Stimulated activated CD4-positive, alpha-beta T cell treated with anti-CD3 and anti-CD28 coated beads, Interleukin-4, amount 100 ng/mL, for 48 hours (primary cell): ENCODE measurements around the gene CRELD1.
A peak's percentile ranks its signal among the peaks of the same experiment; 100 is the strongest.
"Not testable (repeated sequence)": the region's sequence is repeated elsewhere in the genome, so short reads cannot be mapped to it uniquely, and the experiment has no call there.

Source experiments
- DNase-seq, 2 donors: peaks; one replicate each; pipeline ENCODE4 v3.0.0-alpha.2; 2020; ENCODE audit warnings: low read depth in 2 of 2

Gene CRELD1

DNA sequence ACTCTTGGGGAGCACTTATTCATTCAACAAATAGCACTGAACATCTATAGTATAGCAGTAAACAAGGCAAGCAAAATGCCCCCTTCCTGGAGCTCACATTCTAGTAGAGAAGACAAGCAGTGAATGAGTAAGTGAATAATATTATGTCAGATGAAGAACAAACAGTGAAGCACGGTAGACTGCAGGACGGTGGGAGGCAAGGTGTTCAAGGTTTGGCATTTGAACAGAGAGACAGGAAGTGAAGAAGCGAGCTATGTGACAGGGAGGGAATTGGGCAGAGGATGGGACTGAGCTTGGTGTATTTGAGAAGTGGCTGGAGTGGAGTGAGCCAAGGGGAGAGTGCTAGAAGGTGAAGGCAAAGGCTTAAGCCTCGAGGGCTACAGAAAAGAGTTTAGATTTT lies 1.4 kb downstream of the CRELD1 start:
- DNase-seq: no peak

DNA sequence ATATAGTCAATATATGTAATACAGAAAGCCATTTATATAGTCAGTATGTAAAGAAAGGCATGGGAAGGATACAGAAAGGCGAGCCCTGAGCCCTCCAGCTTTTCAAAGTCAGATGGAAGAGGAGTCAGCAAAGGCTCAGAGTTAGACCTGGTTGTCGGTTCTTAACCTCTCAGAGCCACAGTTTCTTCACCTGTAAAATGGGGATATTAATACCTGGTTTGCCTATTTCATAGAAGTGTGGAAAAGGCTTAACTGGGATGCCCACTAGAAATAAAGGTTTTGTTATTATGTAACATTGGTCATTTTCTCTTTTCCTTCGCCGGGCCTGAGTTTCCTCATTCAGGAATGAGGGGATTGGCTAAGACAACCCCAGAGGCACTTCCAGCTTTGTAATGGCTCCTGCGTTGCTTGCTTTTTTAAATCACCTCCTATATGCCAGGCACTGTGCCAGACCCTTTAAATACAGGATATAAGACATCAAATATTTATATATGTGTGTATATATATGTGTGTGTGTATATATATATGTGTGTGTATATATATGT lies 2.4 kb downstream of the CRELD1 start:
- DNase-seq: no peak

DNA sequence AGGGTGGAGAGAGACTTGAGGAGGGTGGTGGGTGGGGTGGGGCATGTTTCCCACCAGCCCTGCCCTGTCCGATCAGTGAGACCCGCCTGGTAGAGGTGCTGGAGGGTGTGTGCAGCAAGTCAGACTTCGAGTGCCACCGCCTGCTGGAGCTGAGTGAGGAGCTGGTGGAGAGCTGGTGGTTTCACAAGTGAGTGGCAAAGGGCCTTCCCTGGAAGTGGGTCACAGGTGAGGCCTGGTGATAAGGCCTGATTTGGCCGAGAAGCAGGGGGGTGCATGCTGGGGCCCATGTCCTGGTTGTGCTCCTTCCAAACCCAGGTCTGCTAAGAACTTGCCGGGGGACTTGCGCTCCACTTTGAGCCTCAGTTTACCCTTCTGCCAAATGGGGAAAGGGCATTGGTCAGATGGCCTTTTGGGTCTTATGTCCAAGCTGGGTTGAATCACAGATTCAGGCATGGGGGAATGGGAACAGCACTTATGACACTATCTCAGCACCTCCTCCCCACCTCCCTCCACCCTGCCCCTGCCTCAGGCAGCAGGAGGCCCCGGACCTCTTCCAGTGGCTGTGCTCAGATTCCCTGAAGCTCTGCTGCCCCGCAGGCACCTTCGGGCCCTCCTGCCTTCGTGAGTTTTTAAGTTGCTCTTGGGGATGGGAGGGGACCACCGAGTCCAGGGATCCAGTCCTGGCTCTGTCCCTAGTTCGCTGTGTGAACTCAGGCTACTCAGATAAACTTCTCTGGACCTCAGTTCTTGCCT lies 4.0 kb downstream of the CRELD1 start:
- DNase-seq: no peak

DNA sequence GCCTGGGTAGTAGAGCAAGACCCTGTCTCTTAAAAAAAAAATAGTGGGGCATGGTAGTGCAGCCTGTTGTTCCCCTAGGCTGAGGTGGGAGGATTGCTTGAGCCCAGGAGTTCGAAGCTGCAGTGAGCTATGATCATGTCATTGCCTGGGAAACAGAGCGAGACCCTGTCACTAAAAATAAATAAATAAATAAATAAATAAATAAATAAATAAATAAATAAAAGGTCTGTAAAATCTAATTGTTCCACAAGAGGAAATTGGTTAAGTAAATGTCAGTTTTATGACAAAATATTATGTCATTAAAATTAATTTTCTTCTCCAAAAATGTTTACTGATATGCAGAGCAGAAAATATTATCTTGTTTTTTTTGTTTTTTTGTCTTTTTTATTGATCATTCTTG lies 5.3 kb downstream of the CRELD1 start:
- no peak for DNase-seq

DNA sequence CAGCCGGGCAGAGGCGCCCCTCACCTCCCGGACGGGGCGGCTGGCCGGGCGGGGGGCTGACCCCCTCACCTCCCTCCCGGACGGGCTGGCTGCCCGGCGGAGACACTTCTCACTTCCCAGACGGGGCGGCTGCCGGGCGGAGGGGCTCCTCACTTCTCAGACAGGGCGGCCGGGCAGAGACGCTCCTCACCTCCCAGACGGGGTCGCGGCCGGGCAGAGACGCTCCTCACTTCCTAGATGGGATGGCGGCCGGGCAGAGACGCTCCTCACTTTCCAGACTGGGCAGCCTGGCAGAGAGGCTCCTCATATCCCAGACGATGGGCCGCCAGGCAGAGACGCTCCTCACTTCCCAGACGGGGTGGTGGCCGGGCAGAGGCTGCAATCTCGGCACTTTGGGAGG lies 6.3 kb downstream of the CRELD1 start:
- DNase-seq: not testable (repeated sequence)

DNA sequence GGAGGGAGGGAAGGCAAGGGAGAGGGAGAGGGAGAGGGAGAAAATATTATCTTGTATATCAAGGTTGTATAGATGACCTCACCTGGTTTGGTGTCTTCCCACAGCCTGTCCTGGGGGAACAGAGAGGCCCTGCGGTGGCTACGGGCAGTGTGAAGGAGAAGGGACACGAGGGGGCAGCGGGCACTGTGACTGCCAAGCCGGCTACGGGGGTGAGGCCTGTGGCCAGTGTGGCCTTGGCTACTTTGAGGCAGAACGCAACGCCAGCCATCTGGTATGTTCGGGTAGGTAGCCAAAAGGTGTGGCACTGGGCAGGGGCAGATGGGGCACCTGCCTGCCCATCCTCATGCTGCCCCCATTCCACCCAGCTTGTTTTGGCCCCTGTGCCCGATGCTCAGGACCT lies 7.1 kb downstream of the CRELD1 start:
- DNase-seq: no peak

DNA sequence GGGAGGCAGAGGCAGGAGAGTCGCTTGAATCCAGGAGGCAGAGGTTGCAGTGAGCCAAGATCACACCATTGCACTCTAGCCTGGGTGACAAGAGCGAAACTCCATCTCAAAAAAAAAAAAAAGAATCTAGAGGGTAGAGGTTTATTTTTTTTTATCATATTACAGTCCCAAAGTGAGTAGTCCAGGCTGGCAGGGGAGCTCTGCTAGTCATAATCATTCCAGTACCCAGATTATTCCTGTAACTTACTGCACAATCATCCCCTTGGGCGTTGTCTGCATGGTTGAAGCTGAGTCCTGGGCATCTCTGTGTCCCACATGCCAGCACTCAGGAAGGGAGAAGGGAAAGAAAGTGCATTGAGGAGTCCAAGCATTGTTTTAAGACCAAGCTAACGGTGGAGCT lies 8.5 kb downstream of the CRELD1 start:
- DNase-seq: no peak

DNA sequence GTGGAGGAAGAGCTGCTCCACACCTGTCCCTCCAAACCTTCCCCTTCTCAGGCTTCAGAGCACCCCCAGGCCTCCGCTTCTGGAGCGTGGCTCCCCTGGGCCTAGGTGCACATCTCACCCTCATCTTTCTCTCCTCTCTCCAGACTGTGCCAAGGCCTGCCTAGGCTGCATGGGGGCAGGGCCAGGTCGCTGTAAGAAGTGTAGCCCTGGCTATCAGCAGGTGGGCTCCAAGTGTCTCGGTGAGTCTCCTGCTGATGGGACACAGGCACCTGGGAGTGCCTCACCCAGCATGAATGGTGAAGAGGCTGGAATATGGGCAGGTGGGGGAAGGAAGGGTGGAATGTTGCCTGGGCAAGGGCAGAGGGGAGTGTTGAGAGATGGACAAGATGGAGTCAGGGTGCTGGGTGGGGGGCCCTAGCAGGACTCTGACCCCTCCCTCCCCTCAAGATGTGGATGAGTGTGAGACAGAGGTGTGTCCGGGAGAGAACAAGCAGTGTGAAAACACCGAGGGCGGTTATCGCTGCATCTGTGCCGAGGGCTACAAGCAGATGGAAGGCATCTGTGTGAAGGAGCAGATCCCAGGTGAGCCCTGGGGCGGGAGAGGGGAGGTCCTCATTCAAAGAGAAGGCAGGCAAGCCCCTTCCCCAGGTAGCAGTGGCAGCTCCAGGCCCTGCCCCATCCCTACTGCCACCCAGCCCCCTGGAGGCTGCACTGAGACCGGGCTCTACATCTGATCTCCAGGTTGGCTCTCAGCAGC lies 9.5 kb downstream of the CRELD1 start:
- no peak for DNase-seq

DNA sequence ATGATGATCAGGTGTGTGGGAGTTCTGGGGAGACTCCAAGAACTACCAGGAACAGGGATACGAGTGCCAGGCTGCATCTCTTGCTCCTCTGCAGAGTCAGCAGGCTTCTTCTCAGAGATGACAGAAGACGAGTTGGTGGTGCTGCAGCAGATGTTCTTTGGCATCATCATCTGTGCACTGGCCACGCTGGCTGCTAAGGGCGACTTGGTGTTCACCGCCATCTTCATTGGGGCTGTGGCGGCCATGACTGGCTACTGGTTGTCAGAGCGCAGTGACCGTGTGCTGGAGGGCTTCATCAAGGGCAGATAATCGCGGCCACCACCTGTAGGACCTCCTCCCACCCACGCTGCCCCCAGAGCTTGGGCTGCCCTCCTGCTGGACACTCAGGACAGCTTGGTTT lies 10.6 kb downstream of the CRELD1 start:
- DNase-seq: no peak

DNA sequence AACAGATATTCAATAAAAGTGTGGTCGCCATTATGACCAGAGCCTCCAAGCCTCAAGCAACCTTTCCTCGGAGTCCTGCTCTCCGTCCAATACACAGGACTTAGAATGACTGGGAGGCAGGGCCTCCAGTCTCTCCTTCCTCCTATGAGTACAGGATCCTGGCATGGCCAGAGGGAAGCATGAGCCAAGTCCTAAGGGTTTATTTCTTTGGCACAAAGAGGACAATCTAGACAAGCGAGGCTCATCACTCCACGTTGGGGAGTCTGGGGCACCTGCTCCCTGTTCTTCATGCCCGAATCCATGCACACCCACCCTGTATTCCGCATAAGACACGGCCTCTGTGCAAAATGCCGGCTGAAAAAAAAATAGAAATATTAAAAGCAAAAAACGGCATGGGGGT lies 11.7 kb downstream of the CRELD1 start:
- no peak for DNase-seq

DNA sequence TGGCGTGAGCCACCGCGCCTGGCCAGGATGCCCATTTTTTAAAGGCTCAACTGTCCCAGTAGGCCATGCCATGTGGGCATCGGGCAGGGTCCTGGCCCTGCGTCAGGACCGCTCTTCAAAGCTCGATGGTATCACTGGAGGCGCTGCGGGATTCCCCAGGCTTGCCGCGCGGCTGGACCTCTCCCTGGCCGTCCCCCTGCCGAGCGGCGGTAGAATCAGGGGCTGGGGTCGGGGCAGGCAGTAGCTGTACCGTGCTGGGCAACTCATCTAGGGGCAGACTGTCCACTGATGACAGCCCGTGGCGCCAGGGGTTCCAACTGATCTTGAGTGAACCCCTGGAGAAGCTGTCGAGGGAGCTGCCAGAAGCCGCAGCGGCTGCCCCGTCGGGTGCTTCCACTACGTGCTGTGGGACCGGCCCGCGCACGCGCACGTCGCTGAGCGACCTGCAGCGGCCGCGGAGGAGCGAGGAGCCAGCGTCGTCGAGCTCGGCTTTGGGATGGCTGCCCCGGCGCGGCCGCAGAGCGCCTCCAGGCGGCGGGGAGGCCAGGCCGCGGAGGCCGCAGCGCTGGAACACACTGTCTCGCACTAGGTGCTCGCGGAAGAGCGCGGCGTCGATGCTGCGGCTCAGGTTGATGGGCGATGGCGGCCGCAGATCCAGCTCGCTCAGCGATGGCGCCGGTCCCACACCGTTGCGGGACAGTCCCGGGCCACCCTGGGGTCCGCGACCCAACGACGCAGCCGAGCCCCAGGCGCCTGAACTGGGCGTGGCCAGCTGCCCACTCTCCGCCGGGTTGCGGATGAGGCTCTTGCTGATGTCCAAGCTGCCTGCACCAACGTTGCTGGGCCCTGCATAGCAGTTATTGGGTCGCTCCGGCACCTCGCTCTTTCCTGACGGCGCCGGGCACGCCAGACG lies 12.7 kb downstream of the CRELD1 start:
- DNase-seq: peak; percentile 62 to 75

DNA sequence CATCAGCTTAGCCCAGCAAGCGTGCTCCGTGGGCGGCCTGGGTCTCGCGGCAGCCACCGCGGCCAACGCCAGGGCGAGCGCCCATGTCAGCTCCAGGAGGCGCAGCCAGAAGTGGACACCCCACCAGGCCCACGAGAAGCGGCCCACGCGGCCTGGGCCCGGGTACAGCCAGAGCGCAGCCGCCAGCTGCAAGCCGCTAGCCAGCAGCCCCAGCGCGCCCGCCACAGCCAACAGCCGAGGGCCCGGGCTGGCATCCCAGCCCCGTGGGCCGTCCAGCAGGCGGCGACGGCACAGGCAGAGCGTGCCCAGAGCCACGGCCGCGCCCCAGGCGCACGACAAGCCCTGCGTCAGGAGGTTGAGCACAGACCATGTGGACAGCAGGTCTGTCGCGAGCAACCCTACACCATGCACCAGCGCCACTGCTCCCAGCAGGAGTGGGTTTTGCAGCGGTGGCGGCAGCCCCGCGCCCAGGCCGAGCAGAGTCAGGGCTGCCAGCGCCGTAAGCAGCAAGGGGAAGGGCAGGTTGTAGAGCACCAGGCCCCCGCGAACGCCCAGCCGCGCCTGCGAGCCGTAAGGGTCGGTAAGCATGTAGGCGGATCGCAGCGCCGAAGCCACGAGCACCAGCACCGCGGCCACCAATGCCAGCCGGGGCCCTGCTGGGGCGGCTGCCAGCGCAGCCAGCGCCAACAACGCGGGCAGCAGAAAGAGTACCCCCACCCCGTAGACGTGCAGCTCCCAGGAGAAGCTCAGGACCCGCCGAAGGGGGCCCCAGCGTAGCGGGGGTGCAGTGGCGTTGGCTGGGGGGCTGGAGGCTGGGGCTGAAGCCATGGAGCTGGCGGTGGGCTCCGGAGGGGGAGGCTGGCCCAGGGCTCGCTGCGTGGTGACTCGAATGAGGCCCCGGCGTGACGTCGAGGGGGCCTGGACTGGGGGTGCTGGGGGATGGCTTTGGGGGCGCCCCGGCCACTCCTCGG lies 13.7 kb downstream of the CRELD1 start:
- DNase-seq: no peak

DNA sequence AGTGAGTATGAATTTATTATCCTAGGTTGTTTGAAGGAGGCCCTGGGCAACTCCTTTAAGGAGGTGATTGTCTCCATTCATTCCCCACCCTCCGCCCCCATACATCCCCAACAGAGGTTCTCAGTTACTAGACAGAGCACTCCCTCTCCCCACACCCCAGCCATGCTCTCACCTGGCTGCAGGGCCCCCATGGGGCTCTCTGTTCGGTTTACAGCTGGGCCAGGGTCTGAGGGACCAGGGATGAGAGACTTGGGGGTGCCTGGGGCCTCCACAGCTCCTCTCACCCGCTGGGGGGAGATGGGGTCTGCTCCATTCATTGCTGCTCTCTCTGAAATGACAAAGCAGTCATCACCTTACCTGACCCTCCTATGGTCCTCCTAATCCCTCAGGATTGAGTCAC lies 15.0 kb downstream of the CRELD1 start:
- DNase-seq: no peak

DNA sequence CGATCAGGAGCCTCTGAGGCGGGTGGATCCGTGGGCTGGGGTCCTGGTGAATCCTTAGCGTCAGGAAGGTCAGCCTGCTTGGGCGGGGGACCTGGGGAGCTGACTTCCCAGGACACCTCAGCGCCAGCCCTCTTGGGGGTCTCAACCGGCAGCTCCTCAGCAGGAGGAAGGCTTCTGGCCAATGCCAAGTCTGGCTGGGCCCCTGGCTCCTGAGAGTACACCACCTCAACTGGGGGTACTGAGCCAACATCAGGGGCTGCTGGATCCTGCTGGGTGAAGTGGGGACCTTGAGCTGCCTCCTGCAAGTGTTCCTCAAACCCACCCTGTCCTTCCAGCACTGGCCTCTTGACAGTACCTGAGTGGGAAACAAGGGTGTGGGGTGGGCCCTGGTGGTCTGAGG lies 15.5 kb downstream of the CRELD1 start:
- DNase-seq: no peak

DNA sequence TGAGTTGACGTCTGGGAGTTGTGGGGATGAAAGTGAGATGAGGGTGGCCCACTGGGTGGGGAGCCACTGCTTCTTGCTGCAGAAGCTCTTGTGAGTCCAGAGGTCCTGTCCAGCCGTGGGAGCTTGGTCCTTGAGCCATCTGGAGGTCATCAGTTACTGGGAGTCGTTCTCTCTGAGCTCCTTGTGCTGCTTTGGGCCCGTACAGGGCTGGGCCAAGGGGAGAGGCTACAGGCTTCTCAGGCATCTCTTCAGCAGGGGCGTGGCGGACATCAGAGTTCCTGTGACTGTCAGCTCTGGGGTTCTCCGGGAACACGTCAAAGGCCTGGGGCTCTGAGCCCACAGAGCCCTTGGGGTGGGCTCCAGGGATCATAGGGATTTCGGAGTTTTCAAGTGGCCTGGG lies 16.0 kb downstream of the CRELD1 start:
- no peak for DNase-seq

DNA sequence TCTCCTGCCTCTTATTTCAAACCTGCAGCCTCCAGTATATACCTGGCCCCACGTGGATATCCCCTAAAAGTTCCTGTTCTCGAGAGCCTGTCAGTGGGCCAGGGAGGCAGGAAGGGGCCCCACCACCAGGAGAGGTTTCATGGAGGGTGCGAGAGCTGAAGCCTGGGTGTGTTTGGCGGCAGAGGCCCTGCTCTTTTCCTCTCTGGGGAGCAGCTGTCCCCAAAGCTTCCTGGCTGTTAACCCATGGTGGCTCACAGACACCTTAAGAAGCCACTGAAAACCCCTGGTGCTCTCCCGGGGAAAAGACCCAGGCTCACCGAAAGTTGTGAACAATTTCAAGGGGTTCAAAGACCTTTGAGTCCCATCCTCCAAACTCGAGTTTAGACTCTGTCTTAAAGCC lies 17.5 kb downstream of the CRELD1 start:
- no peak for DNase-seq

DNA sequence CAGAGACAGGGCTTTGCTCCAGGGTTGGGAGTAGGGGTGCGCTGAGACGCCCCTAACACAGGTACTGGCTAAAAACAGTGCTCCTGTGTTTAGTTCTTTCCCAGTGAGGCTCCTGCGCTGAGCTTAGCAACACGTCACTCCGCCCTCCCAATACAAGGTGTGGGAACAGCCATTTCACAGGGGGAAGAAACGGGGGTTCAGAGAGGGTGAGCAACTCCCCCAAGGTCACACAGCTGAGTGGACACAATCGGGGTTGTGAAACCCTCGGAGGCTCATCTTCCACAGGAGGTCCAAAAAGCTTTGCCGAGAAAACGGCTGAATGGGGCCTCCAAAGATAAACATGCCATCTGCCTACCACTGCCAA lies 17.9 kb downstream of the CRELD1 start:
- no peak for DNase-seq

DNA sequence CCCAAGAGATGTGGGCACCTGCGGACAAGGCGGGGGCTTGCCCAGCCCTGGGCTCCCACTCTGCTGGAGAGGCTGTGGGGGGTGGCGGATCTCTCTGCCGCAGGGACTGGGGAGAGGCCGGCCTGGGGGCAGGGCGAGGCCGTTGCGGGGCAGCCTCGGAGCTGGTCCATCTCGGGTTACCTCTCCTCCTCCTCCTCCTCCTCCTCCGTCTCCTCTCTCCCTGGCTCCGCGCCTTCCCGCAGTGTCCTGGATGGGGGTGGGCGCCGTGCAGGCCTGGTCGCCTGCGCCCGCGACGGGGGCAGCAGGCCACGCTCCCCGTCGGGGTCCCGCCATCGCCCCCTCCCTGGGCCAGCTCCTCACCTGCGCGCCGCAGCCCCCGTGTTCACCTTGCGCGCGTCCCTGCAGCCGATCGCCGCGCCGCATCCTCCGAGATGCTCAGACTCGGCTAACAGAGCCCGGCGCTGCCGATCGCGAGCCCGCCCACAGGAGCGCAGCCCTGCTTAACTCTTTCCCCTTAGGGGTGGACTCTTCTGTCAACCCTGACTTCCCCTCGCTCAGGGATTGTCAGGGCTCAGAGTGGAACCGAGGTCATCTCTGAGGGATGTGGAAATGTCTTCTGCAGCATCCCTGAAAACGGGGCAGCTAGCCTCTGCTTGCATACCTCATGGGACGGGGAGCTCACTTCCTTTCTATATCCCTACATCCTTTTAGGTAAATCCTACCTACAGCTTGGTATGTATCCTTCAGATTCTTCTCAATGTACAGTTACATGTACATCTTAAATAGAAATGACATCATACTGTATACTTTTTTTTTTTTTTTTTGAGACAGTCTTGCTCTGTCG lies 18.6 kb downstream of the CRELD1 start, which contains the start of gene PRRT3:
Gene PRRT3 (minus strand): TSS at position 447 of the 844 bp plus-strand sequence. CDS start 2,293 bp downstream, outside the sequence.
- peak; percentile 53 to 54 for DNase-seq

DNA sequence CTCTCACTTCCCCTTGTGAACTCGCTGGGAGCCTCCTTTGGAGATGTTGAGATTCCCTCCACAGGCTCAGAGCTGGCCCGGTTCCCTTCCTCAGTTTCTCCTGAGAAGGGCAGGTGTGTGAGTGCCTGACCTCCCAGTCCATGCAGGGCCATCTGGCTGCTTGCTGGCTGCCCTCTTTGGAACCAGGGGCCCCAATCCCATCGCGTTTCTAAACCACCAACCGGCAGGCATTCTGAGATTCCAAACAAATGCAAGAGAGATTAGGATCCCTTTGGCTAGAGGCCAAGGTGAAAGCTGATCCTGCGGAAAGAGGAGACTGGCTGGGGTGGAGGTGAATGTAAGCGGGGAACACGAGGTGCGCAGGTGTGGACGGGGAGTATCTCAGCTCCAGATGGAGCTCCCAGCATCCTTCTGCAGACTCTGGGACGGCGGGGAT lies 21.5 kb downstream of the CRELD1 start:
- no peak for DNase-seq
